Measurements from ENCODE around the gene GNB3. TPM values are rescaled to one million over a fixed set of nuclear protein-coding genes. Genes with fewer than 3 reads are reported as not detected.
"Not testable (repeated sequence)": the region's sequence is repeated elsewhere in the genome, so short reads cannot be mapped to it uniquely, and the experiment has no call there.

GNB3 gene
- total RNA-seq, 1 experiment from 2014 or later = 1.4 TPM

DNA sequence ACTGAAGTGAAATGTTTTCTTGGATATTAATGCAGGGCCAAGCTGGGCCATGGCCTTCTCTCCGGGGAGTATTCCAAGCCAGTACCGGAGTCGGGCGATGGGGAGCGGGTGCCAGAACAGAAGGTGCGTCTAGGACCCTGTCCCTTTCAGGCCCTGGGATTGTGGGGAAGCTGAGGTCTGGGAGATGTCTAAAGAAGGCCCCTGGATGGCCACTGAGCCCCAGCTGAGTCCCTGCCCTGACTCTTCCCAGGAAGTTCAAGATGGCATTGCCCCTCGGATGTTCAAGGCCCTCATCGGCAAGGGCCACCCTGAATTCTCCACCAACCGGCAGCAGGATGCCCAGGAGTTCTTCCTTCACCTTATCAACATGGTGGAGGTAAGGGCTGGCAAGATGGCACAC is 19.4 kb downstream of the GNB3 start:
- DNase-seq (ENCODE audit: low read depth) = no peak

DNA sequence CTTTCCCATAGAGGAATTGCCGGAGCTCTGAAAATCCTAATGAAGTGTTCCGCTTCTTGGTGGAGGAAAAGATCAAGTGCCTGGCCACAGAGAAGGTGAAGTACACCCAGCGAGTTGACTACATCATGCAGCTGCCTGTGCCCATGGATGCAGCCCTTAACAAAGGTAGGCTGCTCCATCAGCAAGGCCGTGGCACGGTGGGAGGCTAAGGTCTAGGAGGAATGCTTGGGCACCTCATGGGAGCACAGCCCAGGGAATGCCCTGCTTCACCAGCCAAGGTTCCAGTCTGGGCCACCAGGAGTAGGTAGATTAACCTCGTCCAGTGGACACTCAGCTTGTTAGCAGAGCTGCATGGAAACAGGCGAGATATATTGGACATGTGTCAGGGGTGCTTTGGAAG is 20.2 kb downstream of the GNB3 start:
- no peak for DNase-seq (ENCODE audit: low read depth)

DNA sequence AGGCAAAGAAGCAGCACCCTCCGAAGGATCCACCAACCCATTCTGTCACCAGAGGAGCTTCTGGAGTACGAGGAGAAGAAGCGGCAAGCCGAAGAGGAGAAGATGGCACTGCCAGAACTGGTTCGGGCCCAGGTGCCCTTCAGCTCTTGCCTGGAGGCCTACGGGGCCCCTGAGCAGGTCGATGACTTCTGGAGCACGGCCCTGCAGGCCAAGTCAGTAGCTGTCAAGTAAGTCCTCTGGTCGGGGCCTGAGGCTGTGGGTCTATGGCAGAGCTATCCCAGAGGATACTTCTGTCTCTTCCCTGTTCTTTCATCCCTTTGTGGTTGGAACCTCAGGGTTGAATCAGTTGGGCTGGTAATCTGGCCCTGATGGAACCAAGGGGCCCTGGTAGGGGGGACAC is 20.7 kb downstream of the GNB3 start:
- no peak for DNase-seq (ENCODE audit: low read depth)

DNA sequence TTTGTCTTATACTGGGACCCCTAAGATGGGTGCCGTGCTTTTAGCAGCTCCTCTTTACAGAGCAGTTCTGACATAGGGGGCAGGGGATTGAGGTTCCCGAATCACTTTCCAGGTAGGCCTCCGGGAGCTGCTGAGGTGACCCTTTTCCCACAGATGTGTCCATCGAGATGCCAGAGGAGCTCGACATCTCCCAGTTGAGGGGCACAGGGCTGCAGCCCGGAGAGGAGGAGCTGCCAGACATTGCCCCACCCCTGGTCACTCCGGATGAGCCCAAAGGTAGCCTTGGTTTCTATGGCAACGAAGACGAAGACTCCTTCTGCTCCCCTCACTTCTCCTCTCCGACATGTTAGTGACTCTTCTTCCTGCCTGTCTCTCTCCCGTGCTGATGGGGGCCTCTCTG is 22.3 kb downstream of the GNB3 start:
- DNase-seq (ENCODE audit: low read depth) = no peak

DNA sequence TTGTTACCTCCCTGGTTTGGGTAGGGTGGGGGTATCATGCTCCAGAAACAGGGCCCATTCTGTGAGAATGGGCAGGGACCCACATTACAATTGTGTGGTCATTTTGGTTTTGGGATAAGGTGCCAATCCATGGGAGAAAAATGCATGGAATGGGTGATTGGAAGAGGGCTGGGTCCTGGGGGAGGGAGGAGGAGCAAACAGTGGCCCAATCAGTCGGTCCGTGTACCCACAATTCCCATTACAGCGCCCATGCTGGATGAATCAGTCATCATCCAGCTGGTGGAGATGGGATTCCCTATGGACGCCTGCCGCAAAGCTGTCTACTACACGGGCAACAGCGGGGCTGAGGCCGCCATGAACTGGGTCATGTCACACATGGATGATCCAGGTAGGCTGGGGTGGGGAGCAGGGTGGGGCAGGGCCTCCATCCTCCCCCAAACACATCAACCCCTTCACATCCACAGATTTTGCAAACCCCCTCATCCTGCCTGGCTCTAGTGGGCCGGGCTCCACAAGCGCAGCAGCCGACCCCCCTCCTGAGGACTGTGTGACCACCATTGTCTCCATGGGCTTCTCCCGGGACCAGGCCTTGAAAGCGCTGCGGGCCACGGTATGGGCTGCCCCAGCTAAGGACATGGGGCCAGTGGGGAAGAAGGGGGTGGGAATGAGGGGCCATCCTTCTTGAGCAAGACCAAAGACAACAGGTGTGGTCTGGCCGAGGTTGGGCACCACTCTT is 23.0 kb downstream of the GNB3 start:
- DNase-seq (ENCODE audit: low read depth) = no peak

DNA sequence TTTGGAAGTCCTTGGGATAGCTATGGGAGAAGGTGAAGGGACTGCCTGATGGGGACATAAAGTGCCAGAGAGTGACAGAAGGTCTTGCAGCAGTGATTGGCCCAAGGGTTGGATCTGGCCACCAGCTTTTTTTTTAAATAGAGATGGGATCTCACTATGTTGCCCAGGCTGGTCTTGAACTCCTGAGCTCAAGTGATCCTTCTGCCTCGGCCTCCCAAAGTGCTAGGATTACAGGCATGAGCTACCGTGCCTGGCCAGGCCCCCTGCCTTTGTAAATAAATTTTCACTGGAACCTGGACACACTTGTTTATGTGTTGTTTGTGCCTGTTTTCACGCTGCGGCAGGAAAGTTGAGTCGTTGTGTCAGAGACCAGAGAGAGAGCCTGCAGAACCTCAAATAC is 24.6 kb downstream of the GNB3 start:
- DNase-seq (ENCODE audit: low read depth) = not testable (repeated sequence)

DNA sequence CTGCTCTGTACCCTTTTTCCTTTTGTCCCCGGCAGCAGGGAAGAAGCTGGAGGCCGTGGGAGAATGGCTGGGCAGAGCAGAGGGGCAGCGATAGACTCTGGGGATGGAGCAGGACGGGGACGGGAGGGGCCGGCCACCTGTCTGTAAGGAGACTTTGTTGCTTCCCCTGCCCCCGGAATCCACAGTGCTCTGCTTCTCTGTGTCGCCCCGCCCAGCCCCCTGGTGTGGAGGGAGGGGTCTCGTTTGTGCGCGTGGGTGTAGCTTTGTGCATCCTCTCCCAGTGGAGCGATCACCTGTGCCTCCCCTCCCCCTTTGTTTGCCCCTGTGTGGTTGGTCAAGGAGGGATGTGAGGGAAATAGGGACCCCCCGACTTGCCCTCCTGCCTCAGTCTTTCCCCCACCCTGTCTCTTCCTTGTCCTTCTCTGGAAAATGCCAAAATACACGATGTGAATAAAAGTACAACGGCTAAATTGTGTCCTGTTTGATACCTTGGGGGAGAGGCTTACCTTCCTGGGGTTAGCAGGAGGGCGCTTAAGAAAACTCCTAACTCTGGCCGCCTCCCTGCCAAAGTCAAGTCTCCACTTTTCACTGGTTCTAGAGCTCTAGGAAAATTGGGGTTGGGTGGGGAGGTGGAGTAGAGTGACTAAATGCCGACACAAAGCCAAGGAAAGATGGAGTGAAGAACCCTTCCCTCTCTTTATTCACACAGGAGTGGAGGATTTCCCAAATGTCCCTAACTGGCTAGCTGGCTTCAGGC is 25.6 kb downstream of the GNB3 start:
- no peak for DNase-seq (ENCODE audit: low read depth)

DNA sequence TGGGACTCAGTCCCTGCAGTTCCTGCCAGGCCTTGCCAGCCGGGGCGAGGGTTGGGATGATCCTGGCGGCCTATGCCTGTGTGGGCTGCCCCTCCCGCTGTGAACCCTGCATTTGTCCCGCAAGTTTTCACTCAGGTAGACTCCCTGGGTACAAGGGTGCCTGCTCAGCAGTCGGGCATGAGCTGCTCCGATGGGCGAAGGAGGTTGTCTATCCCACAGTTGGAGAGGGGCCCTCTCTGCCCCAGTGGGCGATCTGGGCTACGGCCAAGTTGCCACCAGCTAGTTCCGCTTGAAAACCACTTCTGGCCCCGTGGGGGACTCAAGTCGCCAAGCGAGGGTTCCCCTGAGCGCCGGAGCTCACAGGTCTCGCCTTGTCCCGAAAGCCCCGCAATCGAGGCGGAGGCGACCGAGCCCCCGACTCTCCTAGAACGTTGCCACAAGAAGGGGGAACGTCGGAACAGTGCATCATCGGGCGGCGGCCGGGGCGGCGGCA is 26.2 kb downstream of the GNB3 start:
- no peak for DNase-seq (ENCODE audit: low read depth)

DNA sequence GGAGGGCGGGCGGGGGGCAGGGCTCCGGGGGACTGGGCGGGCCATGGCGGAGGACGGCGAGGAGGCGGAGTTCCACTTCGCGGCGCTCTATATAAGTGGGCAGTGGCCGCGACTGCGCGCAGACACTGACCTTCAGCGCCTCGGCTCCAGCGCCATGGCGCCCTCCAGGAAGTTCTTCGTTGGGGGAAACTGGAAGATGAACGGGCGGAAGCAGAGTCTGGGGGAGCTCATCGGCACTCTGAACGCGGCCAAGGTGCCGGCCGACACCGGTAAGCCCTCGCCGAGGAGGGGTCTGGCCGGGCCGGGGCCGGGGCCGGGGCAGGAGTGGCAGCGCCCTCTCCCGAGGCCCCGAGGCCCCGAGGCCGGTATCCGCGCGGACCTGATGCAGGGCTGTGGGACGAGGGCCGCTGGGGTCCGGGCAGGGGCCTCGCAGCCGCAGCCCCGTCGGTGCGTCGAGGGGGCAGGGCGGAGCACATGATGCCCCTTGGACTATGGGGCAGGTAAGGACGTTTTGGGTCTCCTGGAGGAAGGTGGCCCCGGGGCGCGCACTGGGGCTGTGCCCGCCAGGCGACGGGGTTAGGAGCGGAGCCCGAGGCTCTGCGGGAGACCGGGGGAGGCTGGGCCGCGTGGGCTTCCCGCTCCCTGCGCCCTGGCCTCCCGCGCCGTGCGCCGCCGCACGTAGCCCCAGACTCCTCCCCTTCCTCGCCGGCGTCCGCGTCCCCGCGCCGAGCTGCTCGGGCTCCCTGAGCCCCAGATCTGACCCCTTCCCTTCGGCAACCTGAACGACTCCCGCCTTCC is 26.9 kb downstream of the GNB3 start, which contains the start of gene TPI1:
TSS of gene TPI1 (plus strand) at position 119 of the 798 bp plus-strand sequence. CDS start at position 155, 36 bp downstream.
- peak; percentile 86 for DNase-seq (ENCODE audit: low read depth)

DNA sequence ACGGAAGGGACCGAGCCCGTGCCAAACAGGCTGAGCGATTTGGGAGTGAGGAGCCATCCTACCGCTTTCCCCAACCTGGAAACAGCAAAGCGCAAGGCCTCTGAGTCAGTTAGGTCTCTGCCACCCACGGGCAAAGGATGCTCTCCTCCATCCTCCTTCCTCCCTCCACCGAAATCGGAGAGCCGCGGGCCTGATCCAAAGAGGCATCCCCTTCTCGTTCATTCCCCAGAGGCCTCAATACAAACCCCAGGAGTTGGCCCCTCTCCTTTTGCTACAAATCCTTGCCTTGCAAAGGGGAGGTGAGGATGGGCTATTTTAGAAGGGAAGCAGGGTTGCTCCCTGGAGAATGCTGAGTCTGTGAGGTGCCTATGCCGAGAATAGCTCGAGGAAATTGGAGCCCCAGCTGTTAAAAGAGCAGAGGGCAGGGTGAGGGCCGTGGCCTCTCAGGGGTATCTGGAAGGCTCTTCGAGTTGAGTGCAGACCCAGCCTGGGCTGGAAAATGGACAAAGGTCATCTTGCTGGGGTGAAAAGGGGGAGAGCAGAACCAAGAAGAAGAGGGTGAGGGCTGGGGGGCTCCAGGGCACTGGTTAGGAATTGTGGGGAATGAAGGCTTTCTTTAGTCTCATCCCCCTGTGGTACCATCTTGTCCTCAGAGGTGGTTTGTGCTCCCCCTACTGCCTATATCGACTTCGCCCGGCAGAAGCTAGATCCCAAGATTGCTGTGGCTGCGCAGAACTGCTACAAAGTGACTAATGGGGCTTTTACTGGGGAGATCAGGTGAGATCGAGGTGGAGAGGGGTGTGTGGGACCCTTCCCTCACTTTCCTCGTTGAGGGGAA is 27.7 kb downstream of the GNB3 start:
- no peak for DNase-seq (ENCODE audit: low read depth)

DNA sequence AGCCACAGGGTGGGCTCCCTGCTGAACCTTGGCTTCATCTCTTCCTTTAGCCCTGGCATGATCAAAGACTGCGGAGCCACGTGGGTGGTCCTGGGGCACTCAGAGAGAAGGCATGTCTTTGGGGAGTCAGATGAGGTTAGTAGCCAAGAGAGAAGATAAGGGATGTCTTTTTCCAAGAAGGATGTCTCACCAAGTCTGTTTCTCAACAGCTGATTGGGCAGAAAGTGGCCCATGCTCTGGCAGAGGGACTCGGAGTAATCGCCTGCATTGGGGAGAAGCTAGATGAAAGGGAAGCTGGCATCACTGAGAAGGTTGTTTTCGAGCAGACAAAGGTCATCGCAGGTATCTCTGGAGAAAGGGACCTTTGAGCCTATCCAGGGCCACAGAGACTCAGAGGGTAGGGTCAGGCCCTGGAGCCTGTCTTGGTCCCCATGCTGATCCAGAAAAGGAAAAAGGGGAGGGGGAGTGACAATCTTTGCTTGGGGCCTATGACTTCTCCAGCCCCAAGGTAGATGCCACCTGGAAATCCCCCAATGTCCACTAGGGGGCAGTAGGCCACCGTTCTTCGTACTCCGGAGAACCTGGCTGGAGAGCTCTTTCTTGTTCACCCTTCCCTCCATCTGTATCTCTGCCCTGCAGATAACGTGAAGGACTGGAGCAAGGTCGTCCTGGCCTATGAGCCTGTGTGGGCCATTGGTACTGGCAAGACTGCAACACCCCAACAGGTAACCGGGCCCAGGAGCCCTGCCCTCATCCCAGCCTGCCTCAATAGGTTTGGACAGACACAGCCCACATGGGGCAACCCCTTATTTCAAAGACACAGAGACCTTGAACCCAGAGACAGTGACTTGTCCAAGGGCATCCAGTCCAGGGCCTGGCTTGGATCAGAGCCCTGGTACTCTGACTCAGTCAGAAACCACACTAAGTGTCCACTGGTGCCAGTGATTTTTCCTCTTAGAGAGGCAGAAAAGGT is 28.6 kb downstream of the GNB3 start:
- peak; percentile 70 for DNase-seq (ENCODE audit: low read depth)

DNA sequence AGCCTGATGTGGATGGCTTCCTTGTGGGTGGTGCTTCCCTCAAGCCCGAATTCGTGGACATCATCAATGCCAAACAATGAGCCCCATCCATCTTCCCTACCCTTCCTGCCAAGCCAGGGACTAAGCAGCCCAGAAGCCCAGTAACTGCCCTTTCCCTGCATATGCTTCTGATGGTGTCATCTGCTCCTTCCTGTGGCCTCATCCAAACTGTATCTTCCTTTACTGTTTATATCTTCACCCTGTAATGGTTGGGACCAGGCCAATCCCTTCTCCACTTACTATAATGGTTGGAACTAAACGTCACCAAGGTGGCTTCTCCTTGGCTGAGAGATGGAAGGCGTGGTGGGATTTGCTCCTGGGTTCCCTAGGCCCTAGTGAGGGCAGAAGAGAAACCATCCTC is 29.6 kb downstream of the GNB3 start:
- not testable (repeated sequence) for DNase-seq (ENCODE audit: low read depth)

DNA sequence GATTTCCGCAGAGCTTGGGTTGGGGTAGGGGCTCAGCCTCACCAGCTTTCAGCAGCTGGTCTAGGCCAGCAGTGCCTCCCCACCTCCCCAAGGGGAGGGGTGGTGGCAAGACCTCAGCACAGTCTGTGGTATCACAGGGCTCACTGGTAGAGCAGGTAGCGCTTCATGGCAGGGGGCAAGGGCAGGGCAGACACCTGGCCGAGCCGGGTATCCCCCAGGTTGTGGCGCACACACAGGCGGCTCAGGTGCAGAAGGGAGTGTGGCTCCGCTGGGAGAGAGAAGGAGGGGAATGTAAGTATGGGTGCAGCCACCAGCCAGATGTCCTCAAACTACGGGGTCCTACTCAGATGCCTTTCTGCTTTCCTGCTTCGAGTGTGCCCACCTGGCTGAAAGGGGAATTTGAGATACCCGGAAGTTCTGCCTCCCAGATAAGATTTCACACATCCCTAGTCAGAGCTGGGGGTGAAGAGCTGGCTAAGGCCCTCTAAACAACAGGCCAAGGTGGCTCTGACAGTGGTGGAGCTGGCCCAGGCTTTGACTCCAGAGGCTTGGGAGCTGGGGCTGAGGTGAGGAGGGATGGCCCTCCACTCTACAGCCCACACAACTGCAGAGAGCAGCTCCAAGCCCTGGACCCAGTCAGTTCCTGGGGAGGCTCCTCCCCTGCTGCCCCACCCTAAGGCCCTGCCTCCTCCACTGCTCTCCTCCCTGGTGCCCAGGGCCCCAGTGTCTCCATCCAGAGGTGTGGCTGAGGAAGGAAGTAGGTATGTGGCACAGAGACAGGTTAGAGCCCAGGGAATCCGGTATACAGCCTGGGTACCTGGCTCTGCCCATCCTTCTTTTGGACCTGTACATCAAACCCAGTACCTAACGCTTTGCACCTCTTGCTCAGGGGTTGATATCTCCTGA is 30.6 kb downstream of the GNB3 start:
- peak; percentile 55 for DNase-seq (ENCODE audit: low read depth)

DNA sequence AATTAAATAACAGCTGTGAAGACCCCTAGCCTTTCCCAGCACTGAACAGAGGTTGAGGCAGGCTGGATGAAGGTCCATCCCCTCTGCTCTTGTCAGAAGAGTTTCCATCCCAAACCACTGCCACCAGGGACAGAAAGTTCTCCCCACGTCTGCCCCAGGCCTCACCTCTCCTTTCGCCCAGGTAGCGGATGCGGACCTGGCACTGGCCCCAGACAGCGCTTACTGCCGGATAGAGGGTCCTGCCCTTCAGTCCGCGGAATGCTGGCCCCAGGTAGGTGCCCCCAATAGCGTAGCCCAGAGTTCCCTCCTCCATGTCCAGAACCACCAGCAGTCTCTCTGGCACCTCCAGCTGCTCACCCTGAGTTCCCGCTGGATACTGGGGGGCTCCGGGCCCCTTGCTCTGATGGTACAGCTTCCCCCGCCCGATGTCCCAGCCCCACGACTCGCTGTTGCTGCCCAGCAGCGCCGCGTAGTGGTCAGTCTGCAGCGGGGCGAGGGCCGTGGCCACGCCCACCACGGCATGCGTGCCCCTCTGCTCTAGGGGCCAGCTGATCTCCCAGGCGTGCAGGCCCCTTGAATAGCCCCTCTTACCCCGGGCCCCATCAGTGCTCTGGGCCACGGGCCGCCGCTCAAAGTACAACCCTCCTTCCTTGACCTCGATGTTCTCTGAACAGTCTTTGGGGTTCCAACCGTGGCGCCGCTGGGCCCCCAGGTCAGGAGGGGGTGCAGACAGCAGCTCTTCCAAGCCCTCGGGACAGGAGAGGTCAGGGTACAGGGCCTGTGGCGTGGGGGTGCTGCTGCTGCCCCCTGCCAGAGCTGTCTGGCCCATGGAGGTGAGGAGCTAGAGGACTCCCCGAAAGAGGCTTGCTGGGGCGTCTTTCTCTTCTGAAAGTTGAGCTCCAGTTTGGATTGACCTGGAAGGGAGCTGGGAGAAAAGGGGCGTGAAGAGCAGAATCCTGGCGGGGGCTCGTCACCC is 31.6 kb downstream of the GNB3 start:
- peak; percentile 92 for DNase-seq (ENCODE audit: low read depth)

DNA sequence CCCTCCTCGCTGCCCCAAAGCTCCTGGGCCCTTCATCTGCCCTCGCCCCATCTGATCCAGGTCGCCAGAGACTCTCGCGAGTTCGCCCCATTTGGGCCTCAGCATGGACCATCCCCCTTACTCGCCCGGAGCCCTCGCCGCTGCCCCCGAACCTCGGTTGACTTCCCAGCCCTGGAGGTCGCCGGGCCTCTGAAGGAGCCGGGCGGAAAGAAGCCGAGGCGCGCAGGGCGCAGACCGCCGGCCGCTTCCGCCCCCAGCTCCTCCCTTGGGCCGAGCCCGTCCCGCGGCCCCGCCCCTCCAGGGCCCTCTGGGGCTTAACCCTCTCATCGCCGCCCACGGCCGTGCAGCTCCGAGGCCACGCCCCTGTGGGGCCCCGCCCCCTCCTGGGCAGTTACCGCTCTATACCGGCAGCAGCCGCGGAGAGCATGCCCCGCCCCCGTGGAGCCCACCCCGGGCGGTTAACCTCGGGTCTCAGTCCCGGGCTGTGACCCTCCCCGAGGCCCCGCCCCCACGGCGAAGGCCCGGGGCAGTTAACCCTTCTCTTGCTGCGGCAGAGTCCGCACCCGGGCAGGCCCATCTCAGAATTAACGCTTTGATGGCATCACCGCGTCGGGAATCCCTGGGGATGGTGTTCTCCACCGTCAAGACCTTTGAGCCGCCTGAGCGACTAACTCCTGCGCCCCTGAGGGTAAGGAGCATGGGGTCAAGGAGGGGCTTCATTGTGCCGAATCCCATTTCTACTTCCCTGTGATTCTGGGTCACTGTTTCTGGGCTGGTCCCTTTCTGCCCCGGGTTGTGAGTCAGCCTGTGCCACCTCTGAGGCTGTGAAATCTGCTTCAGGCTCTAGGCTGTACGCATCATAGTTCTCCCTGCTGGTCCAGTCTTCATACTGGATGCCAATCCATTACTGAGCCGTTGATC is 32.6 kb downstream of the GNB3 start, which contains the start of gene SPSB2:
TSS of gene SPSB2 (minus strand) at position 210 of the 921 bp plus-strand sequence. CDS start 402 bp downstream, outside the sequence.
- DNase-seq (ENCODE audit: low read depth) = peak; percentile 98

DNA sequence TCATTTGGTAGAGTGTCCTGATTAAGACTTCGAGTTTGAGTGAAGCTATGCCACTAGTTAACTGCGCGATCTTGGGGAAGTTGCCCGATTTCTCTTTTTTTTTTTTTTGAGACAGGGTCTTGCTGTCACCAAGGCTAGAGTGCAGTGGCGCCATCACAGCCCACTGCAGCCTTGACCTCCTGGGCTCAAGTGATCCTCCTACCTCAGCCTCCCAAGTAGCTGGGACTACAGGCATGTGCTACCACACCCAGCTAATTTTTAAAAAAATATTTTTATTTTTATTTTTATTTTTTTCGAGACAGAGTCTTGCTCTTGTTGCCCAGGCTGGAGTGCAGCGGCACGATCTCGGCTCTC is 33.3 kb downstream of the GNB3 start:
- DNase-seq (ENCODE audit: low read depth) = not testable (repeated sequence)

DNA sequence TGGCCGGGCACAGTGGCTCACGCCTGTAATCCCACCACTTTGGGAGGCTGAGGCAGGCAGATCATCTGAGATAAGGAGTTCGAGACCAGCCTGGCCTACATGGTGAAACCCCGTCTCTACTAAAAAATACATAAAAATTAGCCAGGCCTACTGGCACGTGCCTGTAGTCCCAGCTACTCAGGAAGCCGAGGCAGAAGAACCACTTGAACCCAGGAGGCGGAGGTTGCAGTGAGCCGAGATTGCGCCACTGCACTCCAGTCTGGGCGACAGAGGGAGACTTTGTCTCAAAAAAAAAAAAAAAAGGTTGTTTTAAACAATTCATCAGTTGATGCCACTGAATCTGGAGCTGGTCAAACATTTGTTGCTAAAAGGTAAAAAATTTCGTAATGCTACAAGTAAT is 39.1 kb downstream of the GNB3 start:
- DNase-seq (ENCODE audit: low read depth) = not testable (repeated sequence)
